Choroid plexus epithelial cell (primary cell): ENCODE data around the gene PDGFB.

Experiments
- DNase-seq: peaks from one replicate; pipeline ENCODE4 v3.0.0-alpha.2; 2010; ENCODE audit warnings: low read depth
- H3K4me3 ChIP-seq: 2 replicates; pipeline ENCODE4 v1.5.1; 2011; ENCODE audit warnings: low read depth, mild to moderate bottlenecking, control low read depth, low read length, moderate library complexity
- CTCF ChIP-seq: conservative IDR thresholded peaks from 2 replicates; pipeline ENCODE4 v1.5.1; 2011; ENCODE audit warnings: low read depth, mild to moderate bottlenecking, control low read depth, inconsistent platforms, low read length, moderate library complexity

Gene PDGFB

GRCh38 chr22:39225591-39225990 lies 19.2 kb downstream of the PDGFB start:
- no peak overlapping the region for H3K4me3 ChIP-seq
- DNase-seq: no peak
- no peak for TF ChIP-seq CTCF

- TF ChIP-seq CTCF: no peak
- no peak for DNase-seq
- no peak overlapping the region for H3K4me3 ChIP-seq
These were observed 20.2 kb downstream of the PDGFB start for GRCh38 chr22:39224550-39224949.

GRCh38 chr22:39223091-39223710 lies 21.6 kb downstream of the PDGFB start:
- DNase-seq: no peak
- no peak for TF ChIP-seq CTCF
- no peak overlapping the region for H3K4me3 ChIP-seq

DNA sequence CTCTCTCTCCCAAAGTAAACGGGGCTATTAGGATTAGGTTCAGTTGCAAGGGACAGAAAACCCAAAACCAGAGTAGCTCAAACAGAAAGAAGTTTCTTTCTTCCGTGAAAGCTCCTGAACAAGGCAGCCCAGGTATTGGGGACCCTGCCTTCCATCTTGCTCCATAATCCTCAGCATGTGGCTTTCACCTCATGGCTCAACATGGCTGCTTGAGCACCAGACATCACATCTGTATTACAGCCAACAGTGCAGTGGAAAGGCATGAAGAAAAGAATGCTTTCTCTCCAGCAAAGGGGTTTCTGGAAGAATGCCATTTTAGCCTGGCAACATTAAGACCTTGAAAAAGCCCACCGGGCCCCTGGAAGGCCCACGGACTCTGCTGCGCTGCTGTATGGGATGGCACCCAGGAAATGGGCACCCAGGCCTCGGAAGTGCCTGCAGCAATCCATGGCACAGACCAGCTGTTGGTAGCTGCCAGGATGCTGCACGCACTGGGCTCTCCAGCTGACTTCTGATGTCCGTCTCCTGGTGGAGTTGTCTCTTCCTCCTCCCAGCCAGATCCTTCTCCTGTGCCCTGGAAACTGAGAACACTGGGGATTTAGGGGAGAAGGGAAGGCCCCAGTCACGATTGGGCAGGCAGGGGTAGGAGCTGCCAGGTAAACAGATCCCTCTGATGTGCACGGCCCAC lies 22.6 kb downstream of the PDGFB start:
- no peak for TF ChIP-seq CTCF
- DNase-seq: no peak
- H3K4me3 ChIP-seq: no peak overlapping the region

- TF ChIP-seq CTCF: no peak
These were observed 23.6 kb downstream of the PDGFB start for GRCh38 chr22:39220890-39221850.

DNA sequence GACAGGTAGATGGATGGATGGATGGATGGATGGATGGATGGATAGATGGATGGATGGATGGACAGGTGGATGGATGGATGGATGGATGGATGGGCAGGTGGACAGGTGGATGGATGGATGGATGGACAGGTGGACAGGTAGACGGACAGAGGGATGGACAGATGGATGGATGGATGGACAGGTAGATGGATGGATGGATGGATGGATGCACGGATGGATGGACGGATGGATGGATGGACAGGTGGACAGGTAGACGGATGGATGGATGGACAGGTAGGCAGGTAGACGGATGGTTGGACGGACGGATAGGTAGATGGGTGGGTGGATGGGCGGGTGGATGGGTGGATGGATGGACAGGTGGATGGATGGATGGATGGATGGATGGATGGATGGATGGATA lies 24.3 kb downstream of the PDGFB start:
- no peak for DNase-seq
- no peak overlapping the region for H3K4me3 ChIP-seq
- TF ChIP-seq CTCF: no peak

More at GRCh38 chr22:39220890-39221850, 23.6 kb downstream of the PDGFB start:
- DNase-seq: no peak
- no peak overlapping the region for H3K4me3 ChIP-seq
